ENCODE results near the gene NGRN. TPM values are rescaled to one million over a fixed set of nuclear protein-coding genes. Genes with fewer than 3 reads are reported as not detected.
"Not testable (repeated sequence)": the region's sequence is repeated elsewhere in the genome, so short reads cannot be mapped to it uniquely, and the experiment has no call there.

Gene NGRN
- total and polyA plus RNA-seq, 4 donors, result 154 to 356 (median 252) TPM

GRCh38 chr15:90259524-90259923, 5.9 kb upstream of the NGRN start:
- Histone ChIP-seq H3K4me3 (ENCODE audit: low read depth, low read length) (no peak overlapping the region), H3K4me1 (ENCODE audit: control insufficient read depth, insufficient read depth, low read length) (peaks cover 1% of the 10 kb centered on the region), H3K36me3 (ENCODE audit: control insufficient read depth, insufficient read depth, low read length) (no peaks in the 10 kb centered on the region), H3K27me3 (ENCODE audit: control insufficient read depth, insufficient read depth, low read length) (no peaks in the 10 kb centered on the region), H3K27ac (ENCODE audit: low read depth, low read length) (no peak overlapping the region), H3K9me3 (ENCODE audit: control insufficient read depth, insufficient read depth, low read length) (no peaks in the 10 kb centered on the region)
- no CpG with 5 or more reads among the region's 5 CpGs for WGBS (ENCODE audit: insufficient coverage)
- no peak for DNase-seq (ENCODE audit: low read depth in 4 of 6, low spot score in 6 of 6)

GRCh38 chr15:90260731-90261130, 4.7 kb upstream of the NGRN start:
- H3K4me3 ChIP-seq (ENCODE audit: low read depth, low read length); H3K27me3 ChIP-seq (ENCODE audit: control insufficient read depth, insufficient read depth, low read length); DNase-seq (ENCODE audit: low read depth in 4 of 6, low spot score in 6 of 6); H3K36me3 ChIP-seq (ENCODE audit: control insufficient read depth, insufficient read depth, low read length); H3K9me3 ChIP-seq (ENCODE audit: control insufficient read depth, insufficient read depth, low read length); H3K4me1 ChIP-seq (ENCODE audit: control insufficient read depth, insufficient read depth, low read length); H3K27ac ChIP-seq (ENCODE audit: low read depth, low read length): not testable (repeated sequence)
- no CpG with 5 or more reads among the region's 6 CpGs for WGBS (ENCODE audit: insufficient coverage)

- no peak for DNase-seq (ENCODE audit: low read depth in 4 of 6, low spot score in 6 of 6)
- H3K4me1 ChIP-seq (ENCODE audit: control insufficient read depth, insufficient read depth, low read length), result peaks cover 15% of the 10 kb centered on the region
- H3K4me3 ChIP-seq (ENCODE audit: low read depth, low read length), result no peak overlapping the region
Observed at GRCh38 chr15:90261811-90262210, 3.7 kb upstream of the NGRN start.

GRCh38 chr15:90262426-90262825, 3.0 kb upstream of the NGRN start:
- WGBS (ENCODE audit: insufficient coverage), result 67% methylated on average over 1 of the region's 5 CpGs
- Histone ChIP-seq H3K27me3 (ENCODE audit: control insufficient read depth, insufficient read depth, low read length) (no peaks in the 10 kb centered on the region), H3K4me1 (ENCODE audit: control insufficient read depth, insufficient read depth, low read length) (peaks cover 21% of the 10 kb centered on the region), H3K4me3 (ENCODE audit: low read depth, low read length) (no peak overlapping the region), H3K36me3 (ENCODE audit: control insufficient read depth, insufficient read depth, low read length) (no peaks in the 10 kb centered on the region), H3K9me3 (ENCODE audit: control insufficient read depth, insufficient read depth, low read length) (no peaks in the 10 kb centered on the region), H3K27ac (ENCODE audit: low read depth, low read length) (no peak overlapping the region)
- DNase-seq (ENCODE audit: low read depth in 4 of 6, low spot score in 6 of 6), result no peak

More at GRCh38 chr15:90261811-90262210, 3.7 kb upstream of the NGRN start:
- no peaks in the 10 kb centered on the region for H3K27me3 ChIP-seq (ENCODE audit: control insufficient read depth, insufficient read depth, low read length)
- WGBS (ENCODE audit: insufficient coverage), result 89% methylated on average over 5 of the region's 5 CpGs
- no peaks in the 10 kb centered on the region for H3K36me3 ChIP-seq (ENCODE audit: control insufficient read depth, insufficient read depth, low read length)
- no peak overlapping the region for H3K27ac ChIP-seq (ENCODE audit: low read depth, low read length)
- no peaks in the 10 kb centered on the region for H3K9me3 ChIP-seq (ENCODE audit: control insufficient read depth, insufficient read depth, low read length)

GRCh38 chr15:90264671-90265070, 801 bp upstream of the NGRN start:
- no peaks in the 10 kb centered on the region for H3K27me3 ChIP-seq (ENCODE audit: control insufficient read depth, insufficient read depth, low read length)
- no peaks in the 10 kb centered on the region for H3K9me3 ChIP-seq (ENCODE audit: control insufficient read depth, insufficient read depth, low read length)
- peak overlapping the region; percentile 89 for H3K4me3 ChIP-seq (ENCODE audit: low read depth, low read length)
- 71% methylated on average over 4 of the region's 4 CpGs for WGBS (ENCODE audit: insufficient coverage)
- H3K36me3 ChIP-seq (ENCODE audit: control insufficient read depth, insufficient read depth, low read length), result peaks cover 4% of the 10 kb centered on the region
- no peak for DNase-seq (ENCODE audit: low read depth in 4 of 6, low spot score in 6 of 6)
- peak overlapping the region; percentile 97 for H3K27ac ChIP-seq (ENCODE audit: low read depth, low read length)
- H3K4me1 ChIP-seq (ENCODE audit: control insufficient read depth, insufficient read depth, low read length), result peaks cover 32% of the 10 kb centered on the region

GRCh38 chr15:90266061-90266431, 574 bp downstream of the NGRN start:
- Histone ChIP-seq H3K36me3 (ENCODE audit: control insufficient read depth, insufficient read depth, low read length) (peaks cover 7% of the 10 kb centered on the region), H3K4me3 (ENCODE audit: low read depth, low read length) (peak overlapping the region; percentile 89), H3K4me1 (ENCODE audit: control insufficient read depth, insufficient read depth, low read length) (peaks cover 32% of the 10 kb centered on the region), H3K27ac (ENCODE audit: low read depth, low read length) (peak overlapping the region; percentile 97), H3K9me3 (ENCODE audit: control insufficient read depth, insufficient read depth, low read length) (no peaks in the 10 kb centered on the region), H3K27me3 (ENCODE audit: control insufficient read depth, insufficient read depth, low read length) (no peaks in the 10 kb centered on the region)
- 0% methylated on average over 14 of the region's 16 CpGs for WGBS (ENCODE audit: insufficient coverage)
- DNase-seq (ENCODE audit: low read depth in 4 of 6, low spot score in 6 of 6), result peak in 3 of 6 donors; percentile 68 to 85 (median 75)

- peaks cover 32% of the 10 kb centered on the region for H3K4me1 ChIP-seq (ENCODE audit: control insufficient read depth, insufficient read depth, low read length)
- no peaks in the 10 kb centered on the region for H3K27me3 ChIP-seq (ENCODE audit: control insufficient read depth, insufficient read depth, low read length)
- peak in 1 of 6 donors; percentile 30 for DNase-seq (ENCODE audit: low read depth in 4 of 6, low spot score in 6 of 6)
- H3K9me3 ChIP-seq (ENCODE audit: control insufficient read depth, insufficient read depth, low read length), result no peaks in the 10 kb centered on the region
- peak overlapping the region; percentile 89 for H3K4me3 ChIP-seq (ENCODE audit: low read depth, low read length)
- H3K36me3 ChIP-seq (ENCODE audit: control insufficient read depth, insufficient read depth, low read length), result peaks cover 11% of the 10 kb centered on the region
- H3K27ac ChIP-seq (ENCODE audit: low read depth, low read length), result peak overlapping the region; percentile 97
- WGBS (ENCODE audit: insufficient coverage), result no CpG with 5 or more reads among the region's 15 CpGs
Observed at GRCh38 chr15:90266485-90266884, 1.0 kb downstream of the NGRN start.

GRCh38 chr15:90268415-90268814, 2.9 kb downstream of the NGRN start:
- no peaks in the 10 kb centered on the region for H3K27me3 ChIP-seq (ENCODE audit: control insufficient read depth, insufficient read depth, low read length)
- no peak overlapping the region for H3K27ac ChIP-seq (ENCODE audit: low read depth, low read length)
- peak in 1 of 6 donors; percentile 11 for DNase-seq (ENCODE audit: low read depth in 4 of 6, low spot score in 6 of 6)
- peaks cover 32% of the 10 kb centered on the region for H3K4me1 ChIP-seq (ENCODE audit: control insufficient read depth, insufficient read depth, low read length)
- H3K36me3 ChIP-seq (ENCODE audit: control insufficient read depth, insufficient read depth, low read length), result peaks cover 21% of the 10 kb centered on the region
- no CpG with 5 or more reads among the region's 1 CpG for WGBS (ENCODE audit: insufficient coverage)
- no peaks in the 10 kb centered on the region for H3K9me3 ChIP-seq (ENCODE audit: control insufficient read depth, insufficient read depth, low read length)
- no peak overlapping the region for H3K4me3 ChIP-seq (ENCODE audit: low read depth, low read length)

GRCh38 chr15:90270502-90271150, 5.2 kb downstream of the NGRN start:
- H3K9me3 ChIP-seq (ENCODE audit: control insufficient read depth, insufficient read depth, low read length), result no peaks in the 10 kb centered on the region
- DNase-seq (ENCODE audit: low read depth in 4 of 6, low spot score in 6 of 6), result no peak
- peaks cover 23% of the 10 kb centered on the region for H3K4me1 ChIP-seq (ENCODE audit: control insufficient read depth, insufficient read depth, low read length)
- no peak overlapping the region for H3K27ac ChIP-seq (ENCODE audit: low read depth, low read length)
- WGBS (ENCODE audit: insufficient coverage), result 91% methylated on average over 8 of the region's 10 CpGs
- no peaks in the 10 kb centered on the region for H3K27me3 ChIP-seq (ENCODE audit: control insufficient read depth, insufficient read depth, low read length)
- H3K4me3 ChIP-seq (ENCODE audit: low read depth, low read length), result no peak overlapping the region
- H3K36me3 ChIP-seq (ENCODE audit: control insufficient read depth, insufficient read depth, low read length), result peaks cover 38% of the 10 kb centered on the region

GRCh38 chr15:90271459-90272166, 6.1 kb downstream of the NGRN start:
- WGBS (ENCODE audit: insufficient coverage), result 89% methylated on average over 5 of the region's 7 CpGs
- Histone ChIP-seq H3K4me1 (ENCODE audit: control insufficient read depth, insufficient read depth, low read length) (peaks cover 18% of the 10 kb centered on the region), H3K9me3 (ENCODE audit: control insufficient read depth, insufficient read depth, low read length) (no peaks in the 10 kb centered on the region), H3K36me3 (ENCODE audit: control insufficient read depth, insufficient read depth, low read length) (peaks cover 39% of the 10 kb centered on the region), H3K27ac (ENCODE audit: low read depth, low read length) (no peak overlapping the region), H3K4me3 (ENCODE audit: low read depth, low read length) (no peak overlapping the region), H3K27me3 (ENCODE audit: control insufficient read depth, insufficient read depth, low read length) (no peaks in the 10 kb centered on the region)
- no peak for DNase-seq (ENCODE audit: low read depth in 4 of 6, low spot score in 6 of 6)
